Measurements from ENCODE around the gene KRT39. TPM values are rescaled to one million over a fixed set of nuclear protein-coding genes. Genes with fewer than 3 reads are reported as not detected.
"Not testable (repeated sequence)": the region's sequence is repeated elsewhere in the genome, so short reads cannot be mapped to it uniquely, and the experiment has no call there.

Gene KRT39
- total RNA-seq, 1 donor from 2014 or later = not detected

- H3K9me3 Mint-ChIP-seq; H3K27ac Mint-ChIP-seq; H3K4me3 Mint-ChIP-seq; H3K4me1 Mint-ChIP-seq (ENCODE audit: low read depth); DNase-seq (ENCODE audit: low spot score); H3K36me3 Mint-ChIP-seq (ENCODE audit: low read depth); intact Hi-C loops (cut with micrococcal nuclease): not testable (repeated sequence)
- H3K27me3 Mint-ChIP-seq (ENCODE audit: insufficient read depth) = peaks cover 20% of the 10 kb centered on the region
These were observed 32.8 kb upstream of the KRT39 start, which contains the start of gene KRTAP3-2 for GRCh38 chr17:40999563-40999962. Gene KRTAP3-2, minus strand, starts transcription at chr17:40999906. Its CDS starts 53 bp downstream, at chr17:40999853.

DNA sequence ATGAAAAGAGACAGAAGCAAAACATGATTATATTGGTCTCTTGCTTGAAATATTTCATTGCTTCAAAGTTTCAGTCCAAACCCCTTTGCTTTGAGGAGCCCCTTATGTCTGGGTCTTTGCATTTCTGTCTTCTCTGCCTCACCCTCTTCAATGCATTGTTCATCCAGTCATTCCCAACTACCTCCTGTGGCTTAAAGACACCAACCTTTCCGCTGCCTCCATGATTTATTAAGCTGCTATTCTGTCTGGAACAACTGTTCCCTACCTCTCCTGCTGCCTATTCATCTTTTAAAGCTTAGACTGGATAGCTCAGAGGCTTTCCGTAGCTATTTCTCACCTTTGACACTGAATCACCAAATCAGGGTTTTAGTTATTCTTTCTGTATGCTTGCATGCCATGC, 30.6 kb upstream of the KRT39 start:
- Mint-ChIP-seq H3K27ac (no peak overlapping the region), H3K27me3 (ENCODE audit: insufficient read depth) (peaks cover 26% of the 10 kb centered on the region), H3K9me3 (no peaks in the 10 kb centered on the region), H3K4me1 (ENCODE audit: low read depth) (no peaks in the 10 kb centered on the region), H3K36me3 (ENCODE audit: low read depth) (no peaks in the 10 kb centered on the region), H3K4me3 (no peak overlapping the region)
- DNase-seq (ENCODE audit: low spot score) = no peak
- intact Hi-C loops (cut with micrococcal nuclease) = no loop called here

GRCh38 chr17:40996829-40997228, 30.1 kb upstream of the KRT39 start:
- peaks cover 28% of the 10 kb centered on the region for H3K27me3 Mint-ChIP-seq (ENCODE audit: insufficient read depth)
- no peaks in the 10 kb centered on the region for H3K4me1 Mint-ChIP-seq (ENCODE audit: low read depth)
- no peak overlapping the region for H3K27ac Mint-ChIP-seq
- H3K4me3 Mint-ChIP-seq = no peak overlapping the region
- intact Hi-C loops (cut with micrococcal nuclease) = no loop called here
- no peaks in the 10 kb centered on the region for H3K9me3 Mint-ChIP-seq
- no peaks in the 10 kb centered on the region for H3K36me3 Mint-ChIP-seq (ENCODE audit: low read depth)
- no peak for DNase-seq (ENCODE audit: low spot score)

DNA sequence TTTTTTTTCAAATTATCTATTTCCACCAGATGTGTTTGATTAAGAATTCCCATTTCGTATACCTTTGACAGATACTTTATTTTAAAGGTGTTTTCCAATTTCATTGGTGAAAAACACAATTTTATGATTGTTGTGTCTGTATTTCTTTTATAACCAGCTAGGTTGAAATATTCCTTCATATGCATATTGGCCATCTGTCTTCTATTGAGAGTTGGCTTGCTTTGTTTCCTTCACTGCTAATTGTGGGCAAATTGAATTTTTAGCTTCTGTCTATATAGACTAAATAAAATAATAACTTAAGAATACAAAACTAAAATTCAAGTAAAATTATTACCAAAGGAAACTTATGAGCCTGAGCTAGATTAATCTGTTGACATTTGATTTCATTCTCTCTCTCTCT, 28.4 kb upstream of the KRT39 start:
- no peaks in the 10 kb centered on the region for H3K36me3 Mint-ChIP-seq (ENCODE audit: low read depth)
- H3K4me1 Mint-ChIP-seq (ENCODE audit: low read depth) = no peaks in the 10 kb centered on the region
- H3K9me3 Mint-ChIP-seq = no peaks in the 10 kb centered on the region
- H3K4me3 Mint-ChIP-seq = no peak overlapping the region
- DNase-seq (ENCODE audit: low spot score) = no peak
- no peak overlapping the region for H3K27ac Mint-ChIP-seq
- H3K27me3 Mint-ChIP-seq (ENCODE audit: insufficient read depth) = peaks cover 28% of the 10 kb centered on the region
- intact Hi-C loops (cut with micrococcal nuclease) = no loop called here

DNA sequence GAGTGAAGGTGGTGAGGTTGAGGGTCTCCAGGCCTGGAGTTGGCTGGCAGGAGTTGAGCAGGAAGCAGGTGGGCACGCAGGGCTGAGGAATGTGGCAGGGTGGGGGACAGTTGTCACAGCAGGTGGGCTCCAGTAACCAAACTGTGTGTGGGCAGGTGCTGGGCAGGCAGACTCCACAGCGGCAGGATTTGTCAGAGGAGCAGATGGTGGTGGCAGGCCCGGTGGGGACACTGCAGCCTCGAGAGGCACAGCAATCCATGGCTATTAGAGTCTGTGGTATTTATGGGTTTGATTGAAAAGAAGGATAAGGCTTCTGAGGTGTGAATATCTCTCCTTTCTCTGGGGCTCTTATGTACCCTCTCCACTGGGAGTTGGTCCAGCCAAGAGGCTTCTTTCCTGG, 27.1 kb upstream of the KRT39 start, which contains the start of gene KRTAP3-3:
Gene KRTAP3-3, minus strand, starts transcription at position 326 of the 400 bp plus-strand sequence. Its CDS starts 67 bp downstream, at position 259.
- Mint-ChIP-seq H3K27me3 (ENCODE audit: insufficient read depth) (peaks cover 32% of the 10 kb centered on the region), H3K4me3 (no peak within 1 kb of the TSS), H3K36me3 (ENCODE audit: low read depth) (no peaks in the 10 kb centered on the region), H3K27ac (no peak within 1 kb of the TSS), H3K9me3 (no peaks in the 10 kb centered on the region), H3K4me1 (ENCODE audit: low read depth) (no peaks in the 10 kb centered on the region)
- no peak for DNase-seq (ENCODE audit: low spot score)
- intact Hi-C loops (cut with micrococcal nuclease) = no loop called here

- Mint-ChIP-seq H3K36me3 (ENCODE audit: low read depth) (no peaks in the 10 kb centered on the region), H3K27ac (no peak overlapping the region), H3K4me3 (no peak overlapping the region), H3K9me3 (no peaks in the 10 kb centered on the region), H3K4me1 (ENCODE audit: low read depth) (no peaks in the 10 kb centered on the region), H3K27me3 (ENCODE audit: insufficient read depth) (peaks cover 32% of the 10 kb centered on the region)
- DNase-seq (ENCODE audit: low spot score) = no peak
- intact Hi-C loops (cut with micrococcal nuclease) = no loop called here
These were observed 26.3 kb upstream of the KRT39 start for GRCh38 chr17:40993084-40993483.

- Mint-ChIP-seq H3K4me1 (ENCODE audit: low read depth) (no peaks in the 10 kb centered on the region), H3K36me3 (ENCODE audit: low read depth) (no peaks in the 10 kb centered on the region), H3K9me3 (no peaks in the 10 kb centered on the region), H3K27me3 (ENCODE audit: insufficient read depth) (peaks cover 33% of the 10 kb centered on the region), H3K27ac (no peak overlapping the region), H3K4me3 (no peak overlapping the region)
- no peak for DNase-seq (ENCODE audit: low spot score)
- intact Hi-C loops (cut with micrococcal nuclease) = no loop called here
These were observed 25.9 kb upstream of the KRT39 start for GRCh38 chr17:40992666-40993065.

- Mint-ChIP-seq H3K4me1 (ENCODE audit: low read depth) (no peaks in the 10 kb centered on the region), H3K27ac (no peak overlapping the region), H3K27me3 (ENCODE audit: insufficient read depth) (peaks cover 14% of the 10 kb centered on the region), H3K4me3 (no peak overlapping the region), H3K36me3 (ENCODE audit: low read depth) (no peaks in the 10 kb centered on the region), H3K9me3 (no peaks in the 10 kb centered on the region)
- intact Hi-C loops (cut with micrococcal nuclease) = no loop called here
- DNase-seq (ENCODE audit: low spot score) = no peak
These were observed 20.2 kb upstream of the KRT39 start for GRCh38 chr17:40986920-40987319.

DNA sequence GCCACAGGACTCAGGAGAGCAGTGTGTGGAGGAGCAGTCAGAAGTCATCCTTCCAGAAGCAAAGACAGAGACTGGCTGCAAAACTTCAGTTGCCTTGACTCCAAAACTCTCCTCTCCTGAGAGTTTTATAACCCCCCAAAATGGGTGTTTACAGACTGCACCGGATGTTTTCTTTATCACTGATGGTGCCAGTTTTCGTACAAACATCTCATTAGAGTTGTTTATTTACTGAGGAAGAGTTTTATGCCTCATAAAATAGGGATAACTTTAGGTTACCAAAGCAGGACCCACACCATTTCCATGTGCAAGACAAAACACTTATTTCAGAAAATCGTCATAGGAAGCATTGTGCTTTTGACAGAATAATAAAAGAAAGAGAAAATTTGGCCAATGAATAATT, 17.5 kb upstream of the KRT39 start, which contains the start of gene KRT40:
Gene KRT40, minus strand, starts transcription at position 101 of the 400 bp plus-strand sequence. Its CDS starts 53 bp downstream, at position 48.
- intact Hi-C loops (cut with micrococcal nuclease) = no loop called here
- H3K27me3 Mint-ChIP-seq (ENCODE audit: insufficient read depth) = peaks cover 9% of the 10 kb centered on the region
- DNase-seq (ENCODE audit: low spot score) = no peak

DNA sequence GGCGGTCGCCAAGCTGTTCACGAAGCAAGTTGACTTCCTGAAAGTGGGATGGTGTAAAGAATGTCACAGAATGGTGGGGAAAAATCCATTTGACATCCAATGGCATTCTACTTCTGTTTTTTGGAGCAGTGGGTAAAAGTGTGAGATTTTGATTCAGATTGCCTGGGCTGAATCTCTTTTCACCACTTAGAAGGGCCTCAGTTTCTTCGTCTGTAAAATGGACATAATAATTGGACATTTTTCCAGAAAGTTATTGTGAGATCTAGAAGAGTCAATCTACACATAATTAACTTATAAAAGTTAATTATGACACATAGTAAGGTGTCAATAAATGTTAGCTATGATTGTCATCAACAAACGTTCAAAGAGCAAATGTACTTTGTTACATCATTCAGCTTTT, 14.4 kb upstream of the KRT39 start:
- Mint-ChIP-seq H3K4me1 (ENCODE audit: low read depth) (no peaks in the 10 kb centered on the region), H3K36me3 (ENCODE audit: low read depth) (no peaks in the 10 kb centered on the region), H3K9me3 (no peaks in the 10 kb centered on the region), H3K27ac (no peak overlapping the region), H3K4me3 (no peak overlapping the region), H3K27me3 (ENCODE audit: insufficient read depth) (peaks cover 4% of the 10 kb centered on the region)
- intact Hi-C loops (cut with micrococcal nuclease) = no loop called here
- no peak for DNase-seq (ENCODE audit: low spot score)

More for the DNA sequence above, 17.5 kb upstream of the KRT39 start, which contains the start of gene KRT40:
- H3K27ac Mint-ChIP-seq = no peak within 1 kb of the TSS
- H3K9me3 Mint-ChIP-seq = no peaks in the 10 kb centered on the region
- H3K36me3 Mint-ChIP-seq (ENCODE audit: low read depth) = no peaks in the 10 kb centered on the region
- no peak within 1 kb of the TSS for H3K4me3 Mint-ChIP-seq
- no peaks in the 10 kb centered on the region for H3K4me1 Mint-ChIP-seq (ENCODE audit: low read depth)

DNA sequence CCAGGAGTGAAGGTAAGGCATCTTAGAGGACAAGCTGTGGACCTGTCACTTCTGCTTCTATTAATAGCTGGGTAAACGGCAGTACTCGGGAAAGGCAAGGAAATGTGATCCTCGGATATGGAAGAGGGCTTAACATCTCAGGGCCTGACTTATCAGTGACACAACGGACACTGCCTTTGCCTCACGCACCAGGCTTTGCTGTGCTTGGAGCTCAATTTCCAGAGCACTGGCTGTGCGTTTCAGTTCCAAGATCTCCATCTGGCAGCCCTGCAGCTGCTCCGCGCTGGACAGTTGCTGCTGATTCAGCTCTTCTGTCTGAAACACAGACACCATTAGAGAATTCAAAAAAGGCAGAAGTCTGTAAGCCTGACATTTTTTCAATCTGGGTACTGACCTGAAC, 13.8 kb upstream of the KRT39 start:
- DNase-seq (ENCODE audit: low spot score) = no peak
- Mint-ChIP-seq H3K4me3 (no peak overlapping the region), H3K27me3 (ENCODE audit: insufficient read depth) (peaks cover 2% of the 10 kb centered on the region), H3K27ac (no peak overlapping the region), H3K4me1 (ENCODE audit: low read depth) (no peaks in the 10 kb centered on the region), H3K36me3 (ENCODE audit: low read depth) (no peaks in the 10 kb centered on the region), H3K9me3 (no peaks in the 10 kb centered on the region)
- intact Hi-C loops (cut with micrococcal nuclease) = no loop called here

- H3K4me3 Mint-ChIP-seq = no peak overlapping the region
- no peaks in the 10 kb centered on the region for H3K36me3 Mint-ChIP-seq (ENCODE audit: low read depth)
- H3K27me3 Mint-ChIP-seq (ENCODE audit: insufficient read depth) = peaks cover 7% of the 10 kb centered on the region
- intact Hi-C loops (cut with micrococcal nuclease) = no loop called here
- no peak for DNase-seq (ENCODE audit: low spot score)
- H3K9me3 Mint-ChIP-seq = no peaks in the 10 kb centered on the region
- no peaks in the 10 kb centered on the region for H3K4me1 Mint-ChIP-seq (ENCODE audit: low read depth)
- H3K27ac Mint-ChIP-seq = no peak overlapping the region
These were observed 13.4 kb upstream of the KRT39 start for GRCh38 chr17:40980117-40980516.

GRCh38 chr17:40978575-40979151, 11.9 kb upstream of the KRT39 start:
- Mint-ChIP-seq H3K9me3 (no peaks in the 10 kb centered on the region), H3K27me3 (ENCODE audit: insufficient read depth) (peaks cover 7% of the 10 kb centered on the region), H3K4me1 (ENCODE audit: low read depth) (no peaks in the 10 kb centered on the region), H3K4me3 (no peak overlapping the region), H3K27ac (no peak overlapping the region), H3K36me3 (ENCODE audit: low read depth) (no peaks in the 10 kb centered on the region)
- no peak for DNase-seq (ENCODE audit: low spot score)
- intact Hi-C loops (cut with micrococcal nuclease) = no loop called here

GRCh38 chr17:40975516-40975915, 8.8 kb upstream of the KRT39 start:
- Mint-ChIP-seq H3K27me3 (ENCODE audit: insufficient read depth) (peaks cover 7% of the 10 kb centered on the region), H3K4me3 (no peak overlapping the region), H3K4me1 (ENCODE audit: low read depth) (no peaks in the 10 kb centered on the region), H3K27ac (no peak overlapping the region), H3K36me3 (ENCODE audit: low read depth) (no peaks in the 10 kb centered on the region), H3K9me3 (no peaks in the 10 kb centered on the region)
- DNase-seq (ENCODE audit: low spot score) = no peak
- intact Hi-C loops (cut with micrococcal nuclease) = no loop called here

All from activated T-helper 1 cell treated with anti-CD3 and anti-CD28 coated beads, Interleukin-12 subunit alpha, Interleukin-12 subunit beta, Interleukin-2, Interleukin-4 antibody, amounts not matched to agents 30 ng/mL and 10 ng/mL and 1 ng/mL, durations not matched to agents 14 hours and 24 hours and 36 hours (primary cell).